ENCODE measurements around the gene CNNM1. TPM values are rescaled to one million over a fixed set of nuclear protein-coding genes. Genes with fewer than 3 reads are reported as not detected.

Gene CNNM1
- total and polyA plus RNA-seq, 4 donors = 0.15 to 0.52 (median 0.19) TPM

GRCh38 chr10:99344715-99345114, 15.6 kb downstream of the CNNM1 start:
- Histone ChIP-seq H3K4me1 (ENCODE audit: control insufficient read depth in 5 of 5, insufficient read depth in 5 of 5, low read length in 5 of 5) (peaks cover 0 to 8% (median 0%) of the 10 kb centered on the region in 5 donors), H3K27me3 (ENCODE audit: control insufficient read depth in 3 of 3, insufficient read depth in 3 of 3, low read length in 2 of 3) (no peaks in the 10 kb centered on the region), H3K27ac (ENCODE audit: low read depth in 1 of 2, low read length in 1 of 2) (no peak overlapping the region), H3K4me3 (no peak overlapping the region), H3K36me3 (ENCODE audit: control insufficient read depth in 4 of 4, insufficient read depth in 4 of 4, low read length in 4 of 4) (no peaks in the 10 kb centered on the region), H3K9me3 (ENCODE audit: control insufficient read depth in 4 of 4, insufficient read depth in 3 of 4, low read length in 3 of 4) (no peaks in the 10 kb centered on the region), H3K9ac (ENCODE audit: insufficient read depth in 1 of 2, low read length in 2 of 2) (no peak overlapping the region)
- WGBS, 2 donors = 60 to 73% methylated on average over 4 of the region's 4 CpGs
- DNase-seq (no peak), ATAC-seq (ENCODE audit: insufficient read depth, low FRiP score) (no peak)
- TF ChIP-seq CTCF (IDR thresholded peaks at IDR 0.05; ENCODE audit: control extremely low read depth, extremely low read depth) = no peak

DNA sequence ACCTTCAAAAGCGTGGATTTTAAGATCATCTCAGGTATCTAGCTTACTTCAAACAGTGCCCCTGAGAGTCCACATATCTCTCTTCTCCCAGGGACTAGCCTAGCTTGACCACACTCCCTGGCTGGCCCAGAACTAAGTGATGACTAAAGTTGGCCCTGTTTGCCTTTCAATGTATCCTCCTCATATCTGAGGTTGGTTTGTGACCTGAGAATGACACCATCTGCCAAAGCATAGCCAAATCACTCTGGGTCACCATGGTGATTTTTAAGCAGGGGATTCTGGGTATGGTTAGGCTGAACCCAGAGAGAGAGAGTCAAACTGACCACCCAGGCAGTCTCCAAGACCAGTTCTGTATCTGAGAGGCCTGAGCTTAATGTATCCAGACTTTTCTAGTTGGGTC, 16.2 kb downstream of the CNNM1 start:
- DNase-seq (no peak), ATAC-seq (ENCODE audit: insufficient read depth, low FRiP score) (no peak)
- no peaks in the 10 kb centered on the region for H3K27me3 ChIP-seq (ENCODE audit: control insufficient read depth in 3 of 3, insufficient read depth in 3 of 3, low read length in 2 of 3)
- no peak overlapping the region for H3K27ac ChIP-seq (ENCODE audit: low read depth in 1 of 2, low read length in 1 of 2)
- no peak overlapping the region for H3K4me3 ChIP-seq
- WGBS, 2 donors = 79 to 85% methylated on average over 1 of the region's 1 CpG
- peaks cover 0 to 8% (median 0%) of the 10 kb centered on the region in 5 donors for H3K4me1 ChIP-seq (ENCODE audit: control insufficient read depth in 5 of 5, insufficient read depth in 5 of 5, low read length in 5 of 5)
- H3K9ac ChIP-seq (ENCODE audit: insufficient read depth in 1 of 2, low read length in 2 of 2) = no peak overlapping the region
- H3K36me3 ChIP-seq (ENCODE audit: control insufficient read depth in 4 of 4, insufficient read depth in 4 of 4, low read length in 4 of 4) = no peaks in the 10 kb centered on the region
- TF ChIP-seq CTCF (IDR thresholded peaks at IDR 0.05; ENCODE audit: control extremely low read depth, extremely low read depth) = no peak
- no peaks in the 10 kb centered on the region for H3K9me3 ChIP-seq (ENCODE audit: control insufficient read depth in 4 of 4, insufficient read depth in 3 of 4, low read length in 3 of 4)

DNA sequence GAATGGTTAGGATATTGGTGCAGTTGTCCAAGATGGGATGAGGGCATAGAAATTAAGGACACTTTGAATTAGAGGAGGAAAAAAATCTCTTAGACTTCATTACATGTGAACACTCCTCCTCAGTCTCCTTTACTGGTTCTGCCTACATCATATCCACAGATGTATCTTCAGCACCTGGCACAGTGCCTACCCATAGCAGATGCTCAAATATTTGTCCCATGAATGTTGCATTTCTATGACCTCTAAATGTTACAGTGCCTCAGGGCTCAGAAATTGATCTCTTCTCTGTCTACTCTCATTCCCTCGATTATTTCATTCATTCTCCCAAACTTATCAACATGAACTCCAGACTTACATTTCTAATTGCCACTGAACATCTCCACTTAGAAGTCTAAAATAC, 17.1 kb downstream of the CNNM1 start:
- no peak for DNase-seq
- 80 to 97% methylated on average over 1 of the region's 1 CpG for WGBS, 2 donors
- Histone ChIP-seq H3K9me3 (ENCODE audit: control insufficient read depth in 4 of 4, insufficient read depth in 3 of 4, low read length in 3 of 4) (no peaks in the 10 kb centered on the region), H3K36me3 (ENCODE audit: control insufficient read depth in 4 of 4, insufficient read depth in 4 of 4, low read length in 4 of 4) (no peaks in the 10 kb centered on the region), H3K27me3 (ENCODE audit: control insufficient read depth in 3 of 3, insufficient read depth in 3 of 3, low read length in 2 of 3) (no peaks in the 10 kb centered on the region), H3K4me1 (ENCODE audit: control insufficient read depth in 5 of 5, insufficient read depth in 5 of 5, low read length in 5 of 5) (peaks cover 0 to 8% (median 0%) of the 10 kb centered on the region in 5 donors), H3K4me3 (no peak overlapping the region), H3K9ac (ENCODE audit: insufficient read depth in 1 of 2, low read length in 2 of 2) (no peak overlapping the region), H3K27ac (ENCODE audit: low read depth in 1 of 2, low read length in 1 of 2) (no peak overlapping the region)
- TF ChIP-seq CTCF (IDR thresholded peaks at IDR 0.05; ENCODE audit: control extremely low read depth, extremely low read depth) = no peak
- no peak for ATAC-seq (ENCODE audit: insufficient read depth, low FRiP score)

GRCh38 chr10:99347672-99348071, 18.5 kb downstream of the CNNM1 start:
- no peak overlapping the region for H3K9ac ChIP-seq (ENCODE audit: insufficient read depth in 1 of 2, low read length in 2 of 2)
- WGBS, 2 donors = 86 to 90% methylated on average over 5 of the region's 5 CpGs
- H3K27ac ChIP-seq (ENCODE audit: low read depth in 1 of 2, low read length in 1 of 2) = no peak overlapping the region

More at GRCh38 chr10:99347672-99348071, 18.5 kb downstream of the CNNM1 start:
- TF ChIP-seq CTCF (IDR thresholded peaks at IDR 0.05; ENCODE audit: control extremely low read depth, extremely low read depth) = no peak
- Histone ChIP-seq H3K9me3 (ENCODE audit: control insufficient read depth in 4 of 4, insufficient read depth in 3 of 4, low read length in 3 of 4) (no peaks in the 10 kb centered on the region), H3K4me1 (ENCODE audit: control insufficient read depth in 5 of 5, insufficient read depth in 5 of 5, low read length in 5 of 5) (peaks cover 0 to 3% (median 0%) of the 10 kb centered on the region in 5 donors), H3K4me3 (no peak overlapping the region), H3K27me3 (ENCODE audit: control insufficient read depth in 3 of 3, insufficient read depth in 3 of 3, low read length in 2 of 3) (no peaks in the 10 kb centered on the region), H3K36me3 (ENCODE audit: control insufficient read depth in 4 of 4, insufficient read depth in 4 of 4, low read length in 4 of 4) (no peaks in the 10 kb centered on the region)
- no peak for DNase-seq
- ATAC-seq (ENCODE audit: insufficient read depth, low FRiP score) = no peak

Measured in lung (tissue), 12 donors.